Lung (tissue), 12 donors: Measurements from ENCODE around the gene KCNG4. TPM values are rescaled to one million over a fixed set of nuclear protein-coding genes. Genes with fewer than 3 reads are reported as not detected.

Experiments used
- ATAC-seq: fragments of 200-7000 bp; cut with Tn5 transposase; one replicate; pipeline ENCODE4 v1.9.1; 2020; ENCODE audit warnings: moderate number of reproducible peaks; ENCODE audit not compliant: insufficient read depth, low FRiP score
- DNase-seq, 3 donors: peaks; one replicate each; pipeline ENCODE4 v3.0.0-alpha.2; 2013 to 2017
- H3K27ac ChIP-seq, 2 donors: one replicate each; pipeline ENCODE4 v1.5.1; 2013; ENCODE audit warnings: mild to moderate bottlenecking in 2 of 2, moderate library complexity in 2 of 2, control low read depth in 1 of 2, inconsistent platforms in 1 of 2, low read depth in 1 of 2, low read length in 1 of 2
- H3K27me3 ChIP-seq, 3 donors: one replicate each; pipeline ENCODE4 v1.5.1; 2013; ENCODE audit warnings: low read length in 2 of 3; ENCODE audit not compliant: control insufficient read depth in 3 of 3, insufficient read depth in 3 of 3
- H3K36me3 ChIP-seq, 4 donors: one replicate each; pipeline ENCODE4 v1.5.1; 2013; ENCODE audit warnings: low read length in 4 of 4, mild to moderate bottlenecking in 1 of 4, moderate library complexity in 1 of 4; ENCODE audit not compliant: control insufficient read depth in 4 of 4, insufficient read depth in 4 of 4
- H3K4me1 ChIP-seq, 5 donors: one replicate each; pipeline ENCODE4 v1.5.1; 2013; ENCODE audit warnings: low read length in 5 of 5, mild to moderate bottlenecking in 2 of 5, moderate library complexity in 1 of 5; ENCODE audit not compliant: control insufficient read depth in 5 of 5, insufficient read depth in 5 of 5
- H3K4me3 ChIP-seq: one replicate; pipeline ENCODE4 v1.5.1; 2013; ENCODE audit warnings: mild to moderate bottlenecking, control low read depth, moderate library complexity
- H3K9ac ChIP-seq, 2 donors: one replicate each; pipeline ENCODE4 v1.5.1; 2013; ENCODE audit warnings: low read length in 2 of 2, control low read depth in 1 of 2; ENCODE audit not compliant: insufficient read depth in 1 of 2
- H3K9me3 ChIP-seq, 4 donors: one replicate each; pipeline ENCODE4 v1.5.1; 2013; ENCODE audit warnings: low read length in 3 of 4, mild to moderate bottlenecking in 1 of 4, moderate library complexity in 1 of 4; ENCODE audit not compliant: control insufficient read depth in 4 of 4, insufficient read depth in 3 of 4
- CTCF ChIP-seq: IDR thresholded peaks from 2 replicates; pipeline ENCODE4 v1.5.1; 2012; ENCODE audit warnings: mild to moderate bottlenecking; ENCODE audit errors: control extremely low read depth, extremely low read depth
- WGBS, 2 donors: extraction: QIAGEN DNeasy Blood & Tissue Kit; methylation state at CpG; one replicate each; pipeline ENCODE4 v1.1.7; 2013; 5-methylcytosine and 5-hydroxymethylcytosine counted together
- polyA plus RNA-seq, 2 donors: library from polyadenylated mRNA; stranded (reverse); fragments of 200-250 nt; gene quantifications; one replicate each; pipeline ENCODE4 v1.2.1, GENCODE V29; 2013
- total RNA-seq, 2 donors: library from RNA; depleted of rRNA in 1 of 2; stranded (reverse); fragments of >200 nt in 1 of 2; gene quantifications; one replicate each; pipeline ENCODE4 v1.2.1, GENCODE V29; 2014 to 2021
- donor health status: control.
- donor health status: control.
- donor health status: Bipolar disorder and iron deficiency.
- donor health status: healthy.
- donor health status: DM: yes; HTN: yes; CAD: no.

The KCNG4 gene
- total and polyA plus RNA-seq, 4 donors, result not detected

GRCh38 chr16:84272740-84273320 is 33.0 kb upstream of the KCNG4 start:
- no peaks in the 10 kb centered on the region for H3K4me1 ChIP-seq
- no peaks in the 10 kb centered on the region for H3K9me3 ChIP-seq
- H3K9ac ChIP-seq, result no peak overlapping the region
- no peak overlapping the region for H3K4me3 ChIP-seq
- no peak overlapping the region for H3K27ac ChIP-seq
- no peaks in the 10 kb centered on the region for H3K36me3 ChIP-seq
- ATAC-seq (no peak), DNase-seq (no peak)
- H3K27me3 ChIP-seq, result peaks cover 0 to 5% (median 0%) of the 10 kb centered on the region in 3 donors
- 38 to 65% methylated on average over 1 of the region's 1 CpG for WGBS, 2 donors
- TF ChIP-seq CTCF, result no peak

GRCh38 chr16:84271866-84272265 is 32.1 kb upstream of the KCNG4 start:
- no peak overlapping the region for H3K4me3 ChIP-seq
- ATAC-seq (no peak), DNase-seq (no peak)
- TF ChIP-seq CTCF, result no peak
- no peak overlapping the region for H3K9ac ChIP-seq
- H3K4me1 ChIP-seq, result no peaks in the 10 kb centered on the region
- no peak overlapping the region for H3K27ac ChIP-seq
- H3K9me3 ChIP-seq, result no peaks in the 10 kb centered on the region
- no peaks in the 10 kb centered on the region for H3K36me3 ChIP-seq
- 72 to 80% methylated on average over 4 of the region's 4 CpGs for WGBS, 2 donors
- peaks cover 0 to 5% (median 0%) of the 10 kb centered on the region in 3 donors for H3K27me3 ChIP-seq

GRCh38 chr16:84271037-84271436 is 31.2 kb upstream of the KCNG4 start:
- Histone ChIP-seq H3K36me3 (no peaks in the 10 kb centered on the region), H3K9ac (no peak overlapping the region), H3K27me3 (peaks cover 0 to 5% (median 0%) of the 10 kb centered on the region in 3 donors), H3K27ac (no peak overlapping the region), H3K4me1 (no peaks in the 10 kb centered on the region), H3K4me3 (no peak overlapping the region), H3K9me3 (no peaks in the 10 kb centered on the region)
- ATAC-seq (no peak), DNase-seq (no peak)
- TF ChIP-seq CTCF, result no peak
- 84 to 91% methylated on average over 1 of the region's 1 CpG for WGBS, 2 donors

- 81 to 89% methylated on average over 10 of the region's 10 CpGs for whole genome bisulfite sequencing, 2 donors
- DNase-seq (no peak), ATAC-seq (no peak)
- Histone ChIP-seq H3K36me3 (no peaks in the 10 kb centered on the region), H3K4me3 (no peak overlapping the region), H3K27ac (no peak overlapping the region), H3K27me3 (peaks cover 0 to 5% (median 0%) of the 10 kb centered on the region in 3 donors), H3K9ac (no peak overlapping the region), H3K9me3 (no peaks in the 10 kb centered on the region), H3K4me1 (no peaks in the 10 kb centered on the region)
- no peak for TF ChIP-seq CTCF
These were observed 30.7 kb upstream of the KCNG4 start for GRCh38 chr16:84270531-84270930.
